ENCODE results near the gene MEGF9. TPM values are rescaled to one million over a fixed set of nuclear protein-coding genes. Genes with fewer than 3 reads are reported as not detected.
"Not testable (repeated sequence)": the region's sequence is repeated elsewhere in the genome, so short reads cannot be mapped to it uniquely, and the experiment has no call there.

Gene MEGF9
- polyA plus RNA-seq, 1 of the 3 experiments (the other 2 are of a cell fraction): 1.8 TPM

DNA sequence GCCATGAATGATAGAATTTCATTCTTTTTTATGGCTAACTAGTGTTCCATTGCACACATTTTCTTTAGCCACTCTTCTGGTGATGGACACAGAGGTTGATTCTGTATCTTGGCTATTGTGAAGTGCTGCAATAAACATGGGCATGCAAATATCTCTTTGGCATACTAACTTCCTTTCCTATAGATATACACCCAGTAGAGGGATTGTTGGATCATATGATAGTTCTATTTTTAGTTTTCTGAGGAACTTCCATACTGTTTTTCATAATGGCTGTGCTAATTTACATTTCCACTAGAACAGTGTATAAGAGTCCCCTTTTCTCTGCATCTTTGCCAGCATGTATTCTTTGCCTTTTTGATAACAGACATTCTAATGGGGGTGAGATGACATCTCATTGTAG, 83.9 kb downstream of the MEGF9 start:
- POLR2A ChIA-PET: no interaction called here
- TF ChIP-seq YY1 (IDR thresholded peaks at IDR 0.05; ENCODE audit: low read depth) (no peak), ELF1 (IDR thresholded peaks at IDR 0.05) (no peak), EP300 (IDR thresholded peaks at IDR 0.05; ENCODE audit: borderline replicate concordance in 1 of 2, low read depth in 1 of 2, low read length in 1 of 2) (no peak), JUND (IDR thresholded peaks at IDR 0.05) (no peak)
- TF ChIP-seq, protein P1, sequence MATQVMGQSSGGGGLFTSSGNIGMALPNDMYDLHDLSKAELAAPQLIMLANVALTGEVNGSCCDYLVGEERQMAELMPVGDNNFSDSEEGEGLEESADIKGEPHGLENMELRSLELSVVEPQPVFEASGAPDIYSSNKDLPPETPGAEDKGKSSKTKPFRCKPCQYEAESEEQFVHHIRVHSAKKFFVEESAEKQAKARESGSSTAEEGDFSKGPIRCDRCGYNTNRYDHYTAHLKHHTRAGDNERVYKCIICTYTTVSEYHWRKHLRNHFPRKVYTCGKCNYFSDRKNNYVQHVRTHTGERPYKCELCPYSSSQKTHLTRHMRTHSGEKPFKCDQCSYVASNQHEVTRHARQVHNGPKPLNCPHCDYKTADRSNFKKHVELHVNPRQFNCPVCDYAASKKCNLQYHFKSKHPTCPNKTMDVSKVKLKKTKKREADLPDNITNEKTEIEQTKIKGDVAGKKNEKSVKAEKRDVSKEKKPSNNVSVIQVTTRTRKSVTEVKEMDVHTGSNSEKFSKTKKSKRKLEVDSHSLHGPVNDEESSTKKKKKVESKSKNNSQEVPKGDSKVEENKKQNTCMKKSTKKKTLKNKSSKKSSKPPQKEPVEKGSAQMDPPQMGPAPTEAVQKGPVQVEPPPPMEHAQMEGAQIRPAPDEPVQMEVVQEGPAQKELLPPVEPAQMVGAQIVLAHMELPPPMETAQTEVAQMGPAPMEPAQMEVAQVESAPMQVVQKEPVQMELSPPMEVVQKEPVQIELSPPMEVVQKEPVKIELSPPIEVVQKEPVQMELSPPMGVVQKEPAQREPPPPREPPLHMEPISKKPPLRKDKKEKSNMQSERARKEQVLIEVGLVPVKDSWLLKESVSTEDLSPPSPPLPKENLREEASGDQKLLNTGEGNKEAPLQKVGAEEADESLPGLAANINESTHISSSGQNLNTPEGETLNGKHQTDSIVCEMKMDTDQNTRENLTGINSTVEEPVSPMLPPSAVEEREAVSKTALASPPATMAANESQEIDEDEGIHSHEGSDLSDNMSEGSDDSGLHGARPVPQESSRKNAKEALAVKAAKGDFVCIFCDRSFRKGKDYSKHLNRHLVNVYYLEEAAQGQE (IDR thresholded peaks at IDR 0.05; ENCODE audit: low read depth, low read length): no peak
- no peaks in the 10 kb centered on the region for H3K79me2 ChIP-seq (ENCODE audit: insufficient read depth)
- peaks cover 0 to 2% of the 10 kb centered on the region in 2 experiments; a peak in 2 of 4 replicates for H3K4me1 ChIP-seq (ENCODE audit: control insufficient read depth in 1 of 2, insufficient read depth in 2 of 2, low read depth in 1 of 2, low read length in 1 of 2)
- CTCF ChIA-PET: no interaction called here
- no peaks in the 10 kb centered on the region for H3K9me2 ChIP-seq
- H2AFZ ChIP-seq (ENCODE audit: low read depth): no peak overlapping the region
- peaks cover 18% of the 10 kb centered on the region for H3F3A ChIP-seq (replicated peaks; ENCODE audit: insufficient read depth)
- DNase-seq: no peak
- no peak overlapping the region for H3K27ac ChIP-seq (ENCODE audit: low read depth in 2 of 2, low read length in 1 of 2)
- no peak overlapping the region for H3K4me2 ChIP-seq
- no peaks in the 10 kb centered on the region; the same call in 1 of the 2 replicates for H3K9me3 ChIP-seq
- H3K36me3 ChIP-seq (replicated peaks in 1 of 2; ENCODE audit: control insufficient read depth in 1 of 2, insufficient read depth in 2 of 2, low read length in 1 of 2): peaks cover 0 to 4% of the 10 kb centered on the region in 2 experiments
- no peaks in the 10 kb centered on the region for H3K27me3 ChIP-seq (ENCODE audit: insufficient read depth)
- no peaks in the 10 kb centered on the region for H4K20me1 ChIP-seq (ENCODE audit: insufficient read depth)
- H3K4me3 ChIP-seq (ENCODE audit: low read depth in 2 of 2, low read length in 1 of 2): no peak overlapping the region
- H3K9ac ChIP-seq: no peak overlapping the region

DNA sequence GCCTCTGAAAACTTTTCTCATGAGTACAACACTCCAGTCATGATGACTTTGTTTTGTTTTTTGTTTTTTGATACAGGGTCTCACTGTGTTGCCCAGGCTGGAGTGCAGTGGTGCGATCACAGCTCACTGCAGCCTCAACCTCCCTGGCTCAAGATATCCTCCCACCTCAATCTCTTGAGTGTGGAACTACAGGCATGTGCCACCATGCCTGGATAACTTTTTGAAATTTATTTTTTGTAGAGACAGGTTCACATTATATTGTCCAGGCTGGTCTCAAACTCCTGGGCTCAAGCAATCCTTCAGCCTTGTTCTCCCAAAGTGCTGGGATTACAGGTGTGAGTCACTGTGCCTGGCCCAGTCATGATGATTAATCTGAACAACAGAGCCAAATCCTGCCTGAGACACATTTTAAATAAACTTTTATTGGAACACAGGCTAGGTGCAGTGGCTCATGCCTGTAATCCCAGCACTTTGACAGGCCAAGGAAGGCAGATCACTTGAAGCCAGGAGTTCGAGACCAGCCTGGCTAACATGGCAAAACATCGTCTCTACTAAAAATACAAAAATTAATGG, 85.3 kb downstream of the MEGF9 start:
- H2AFZ ChIP-seq (ENCODE audit: low read depth); H4K20me1 ChIP-seq (ENCODE audit: insufficient read depth); H3K36me3 ChIP-seq (replicated peaks in 1 of 2; ENCODE audit: control insufficient read depth in 1 of 2, insufficient read depth in 2 of 2, low read length in 1 of 2); DNase-seq; H3K9ac ChIP-seq; H3K9me2 ChIP-seq; H3K4me2 ChIP-seq; H3K9me3 ChIP-seq; H3K4me1 ChIP-seq (ENCODE audit: control insufficient read depth in 1 of 2, insufficient read depth in 2 of 2, low read depth in 1 of 2, low read length in 1 of 2); H3K4me3 ChIP-seq (ENCODE audit: low read depth in 2 of 2, low read length in 1 of 2); H3K27me3 ChIP-seq (ENCODE audit: insufficient read depth); POLR2A ChIA-PET; H3K79me2 ChIP-seq (ENCODE audit: insufficient read depth): not testable (repeated sequence)
- H3K27ac ChIP-seq (ENCODE audit: low read depth in 2 of 2, low read length in 1 of 2): 0 out of 4 replicates have a peak overlapping the region, but pooled peaks of 1 of the 2 experiments have one; percentile 2
- peaks cover 18% of the 10 kb centered on the region for H3F3A ChIP-seq (replicated peaks; ENCODE audit: insufficient read depth)
- WGBS (ENCODE audit: low lambda C conversion rate): 92% methylated on average over 2 of the region's 3 CpGs
- CTCF ChIA-PET: interaction anchor here (2.2 kb wide), 1 partner anchor 9 kb away, joined by 11 read pairs; no protein-coding TSS in a partner anchor
- TF ChIP-seq JUND (IDR thresholded peaks at IDR 0.05) (peak; percentile 39; the same call in 1 of the 2 replicates), FOSL2 (IDR thresholded peaks at IDR 0.05; ENCODE audit: borderline replicate concordance, low read depth) (peak; percentile 72), NFIC (IDR thresholded peaks at IDR 0.05; ENCODE audit: borderline replicate concordance) (peak; percentile 26; the same call in 1 of the 2 replicates), TCF12 (IDR thresholded peaks at IDR 0.05) (0 out of 2 replicates have a peak, but pooled peaks have one; percentile 18)
- TF ChIP-seq, protein P2, sequence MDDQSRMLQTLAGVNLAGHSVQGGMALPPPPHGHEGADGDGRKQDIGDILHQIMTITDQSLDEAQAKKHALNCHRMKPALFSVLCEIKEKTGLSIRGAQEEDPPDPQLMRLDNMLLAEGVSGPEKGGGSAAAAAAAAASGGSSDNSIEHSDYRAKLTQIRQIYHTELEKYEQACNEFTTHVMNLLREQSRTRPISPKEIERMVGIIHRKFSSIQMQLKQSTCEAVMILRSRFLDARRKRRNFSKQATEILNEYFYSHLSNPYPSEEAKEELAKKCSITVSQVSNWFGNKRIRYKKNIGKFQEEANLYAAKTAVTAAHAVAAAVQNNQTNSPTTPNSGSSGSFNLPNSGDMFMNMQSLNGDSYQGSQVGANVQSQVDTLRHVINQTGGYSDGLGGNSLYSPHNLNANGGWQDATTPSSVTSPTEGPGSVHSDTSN (IDR thresholded peaks at IDR 0.05): 0 out of 2 replicates have a peak, but pooled peaks have one; percentile 24

Data from SK-N-SH (cell line).